ENCODE measurements around the gene FAM13C.
A peak's percentile ranks its signal among the peaks of the same experiment; 100 is the strongest.

The FAM13C gene

GRCh38 chr10:59319854-59320253, 42.5 kb downstream of the FAM13C start:
- no peak overlapping the region for H3K4me3 ChIP-seq (ENCODE audit: low read depth, low read length)
- TF ChIP-seq HIC1 (tag by site-specific recombination; IDR thresholded peaks at IDR 0.05) (no peak), ZNF248 (tag by site-specific recombination; IDR thresholded peaks at IDR 0.05) (no peak), KLF7 (tag by site-specific recombination; IDR thresholded peaks at IDR 0.05; ENCODE audit: borderline replicate concordance) (no peak), ZFP41 (tag by site-specific recombination; IDR thresholded peaks at IDR 0.05; ENCODE audit: borderline replicate concordance) (no peak), ZBTB17 (tag by site-specific recombination; IDR thresholded peaks at IDR 0.05) (peak; percentile 83), ZNF610 (tag by site-specific recombination; IDR thresholded peaks at IDR 0.05; ENCODE audit: borderline replicate concordance) (no peak)
- ChIA-PET POLR2A (no interaction called here), CTCF (interaction anchor here (0.7 to 1.0 kb wide), 2 partner anchors 29 to 302 kb away, joined by 3 to 4 read pairs; no protein-coding TSS in a partner anchor)
- no peaks in the 10 kb centered on the region for H3K9me3 ChIP-seq (ENCODE audit: control insufficient read depth, insufficient read depth, low read depth, low read length)
- no peaks in the 10 kb centered on the region for H3K4me1 ChIP-seq (ENCODE audit: control insufficient read depth, insufficient read depth, low read length)
- H3K27ac ChIP-seq (ENCODE audit: extremely low read depth, low read depth, low read length), result no peak overlapping the region
- H3K36me3 ChIP-seq (ENCODE audit: control insufficient read depth in 2 of 2, insufficient read depth in 1 of 2, low read length in 2 of 2), result no peaks in the 10 kb centered on the region

- no peaks in the 10 kb centered on the region for H3K9me3 ChIP-seq (ENCODE audit: control insufficient read depth, insufficient read depth, low read depth, low read length)
- H3K36me3 ChIP-seq (ENCODE audit: control insufficient read depth in 2 of 2, insufficient read depth in 1 of 2, low read length in 2 of 2), result no peaks in the 10 kb centered on the region
- H3K4me3 ChIP-seq (ENCODE audit: low read depth, low read length), result no peak overlapping the region
- H3K4me1 ChIP-seq (ENCODE audit: control insufficient read depth, insufficient read depth, low read length), result no peaks in the 10 kb centered on the region
- ChIA-PET CTCF (no interaction called here), POLR2A (no interaction called here)
- TF ChIP-seq ZNF24 (tag by site-specific recombination; IDR thresholded peaks at IDR 0.05) (no peak), GFI1B (tag by site-specific recombination; IDR thresholded peaks at IDR 0.05) (no peak), TRIM28 (IDR thresholded peaks at IDR 0.05; ENCODE audit: borderline replicate concordance, low read length) (no peak), KLF9 (tag by site-specific recombination; IDR thresholded peaks at IDR 0.05; ENCODE audit: low read depth) (no peak), EGR2 (tag by site-specific recombination; IDR thresholded peaks at IDR 0.05; ENCODE audit: low read depth) (no peak), ZNF354C (tag by site-specific recombination; IDR thresholded peaks at IDR 0.05; ENCODE audit: borderline replicate concordance, low read depth) (no peak), ZNF621 (tag by site-specific recombination; IDR thresholded peaks at IDR 0.05) (no peak), ZNF274 (IDR thresholded peaks at IDR 0.05; ENCODE audit: low read length) (no peak), ZNF274 (tag by site-specific recombination; IDR thresholded peaks at IDR 0.05; ENCODE audit: borderline replicate concordance) (no peak), ZSCAN30 (tag by site-specific recombination; IDR thresholded peaks at IDR 0.05) (no peak), ZBTB26 (tag by site-specific recombination; optimal IDR thresholded peaks at IDR 0.05) (no peak), ZSCAN16 (tag by site-specific recombination; IDR thresholded peaks at IDR 0.05) (no peak), ZNF146 (tag by site-specific recombination; IDR thresholded peaks at IDR 0.05) (no peak), YY1 (tag by site-specific recombination; IDR thresholded peaks at IDR 0.05) (no peak), ZNF112 (tag by site-specific recombination; IDR thresholded peaks at IDR 0.05) (no peak), ZFP69B (tag by site-specific recombination; IDR thresholded peaks at IDR 0.05) (no peak), SALL2 (tag by site-specific recombination; IDR thresholded peaks at IDR 0.05; ENCODE audit: borderline replicate concordance) (no peak)
- H3K27ac ChIP-seq (ENCODE audit: extremely low read depth, low read depth, low read length), result no peak overlapping the region
These were observed 45.3 kb downstream of the FAM13C start for GRCh38 chr10:59317066-59317465.

Measured in HEK293 (cell line).